ENCODE measurements around the gene WASL.
A peak's percentile ranks its signal among the peaks of the same experiment; 100 is the strongest.
"Not testable (repeated sequence)": the region's sequence is repeated elsewhere in the genome, so short reads cannot be mapped to it uniquely, and the experiment has no call there.

Gene WASL

DNA sequence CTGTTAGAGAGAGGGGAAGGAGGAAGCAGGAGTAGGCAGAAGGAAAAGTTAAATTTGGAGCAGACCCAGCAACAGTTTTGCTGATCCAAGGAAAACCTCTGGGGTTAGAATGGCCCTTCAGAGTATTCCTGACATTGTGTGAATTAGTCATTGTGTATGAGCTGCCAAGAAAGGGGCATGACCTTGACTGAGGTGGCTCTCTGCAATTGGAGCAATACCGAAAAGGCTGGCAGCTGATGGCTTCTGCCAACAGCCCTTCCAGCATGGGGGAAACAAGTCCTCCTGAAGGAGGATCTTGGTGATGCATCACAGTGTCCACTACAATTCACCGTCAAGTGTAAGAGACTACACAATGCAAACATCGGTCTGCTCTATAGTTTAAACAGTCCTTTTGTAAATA lies 20.6 kb upstream of the WASL start:
- no peak for DNase-seq (ENCODE audit: low read depth in 2 of 2)

DNA sequence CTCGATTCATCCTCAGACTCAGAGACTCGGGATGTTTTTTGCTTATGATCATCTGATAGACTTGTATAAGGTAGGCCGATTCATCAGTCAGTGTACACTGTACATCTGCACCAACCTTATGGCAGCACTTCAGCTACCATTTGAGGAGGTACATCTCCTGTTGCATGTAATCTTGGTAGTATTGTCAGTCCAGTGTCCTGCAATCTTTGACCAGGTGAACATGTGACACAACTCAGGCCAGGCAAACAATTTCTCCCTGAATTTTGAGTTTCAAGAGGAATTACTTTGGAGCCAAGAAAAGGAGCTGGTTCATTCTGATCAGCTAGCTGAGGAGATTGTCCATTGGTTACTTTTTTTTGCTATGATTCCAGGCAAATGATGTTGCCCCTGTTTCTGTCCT lies 19.7 kb upstream of the WASL start:
- no peak for DNase-seq (ENCODE audit: low read depth in 2 of 2)

GRCh38 chr7:123763191-123763661 lies 14.4 kb upstream of the WASL start:
- DNase-seq (ENCODE audit: low read depth in 2 of 2): no peak

DNA sequence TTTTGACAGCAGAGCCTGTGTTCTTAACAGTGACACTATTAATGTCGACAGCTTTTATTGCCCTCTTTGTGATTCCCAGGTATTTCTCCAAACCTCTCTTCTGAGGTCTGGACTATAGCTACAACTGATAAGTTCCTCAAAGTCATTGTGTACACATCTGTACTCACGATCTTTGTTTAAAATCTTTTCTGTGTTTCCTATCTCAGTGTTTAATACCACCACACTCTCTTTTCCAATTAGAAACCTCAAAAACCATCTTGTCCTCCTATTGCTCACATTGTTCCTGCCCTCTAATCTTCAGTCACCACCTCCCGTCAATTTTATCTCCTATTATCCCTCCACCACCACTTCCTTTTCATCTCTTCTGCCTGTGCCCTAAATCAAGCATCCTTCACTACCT lies 12.9 kb upstream of the WASL start:
- DNase-seq (ENCODE audit: low read depth in 2 of 2): no peak

DNA sequence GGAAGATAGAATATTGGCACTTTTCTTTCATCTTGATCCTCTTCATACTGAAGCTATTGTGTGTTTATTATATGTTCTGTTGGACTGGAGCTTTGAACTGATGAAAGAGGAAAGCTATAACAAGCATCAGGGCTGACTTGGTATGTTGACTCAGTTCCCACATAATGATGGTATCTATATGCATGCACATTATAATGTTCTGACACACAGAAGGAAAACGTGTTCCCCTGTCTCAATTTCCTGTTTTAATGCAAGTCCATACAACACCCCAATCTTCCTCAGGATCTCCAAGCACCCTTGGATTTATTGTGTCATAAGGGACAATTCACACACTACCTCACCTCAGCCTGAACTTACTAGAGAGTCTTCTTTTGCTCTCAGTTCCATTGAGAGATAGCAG lies 8.3 kb upstream of the WASL start:
- no peak for DNase-seq (ENCODE audit: low read depth in 2 of 2)

- DNase-seq (ENCODE audit: low read depth in 2 of 2): no peak
Observed at GRCh38 chr7:123755338-123755737, 6.5 kb upstream of the WASL start.

GRCh38 chr7:123754271-123754871 lies 5.6 kb upstream of the WASL start:
- no peak for DNase-seq (ENCODE audit: low read depth in 2 of 2)

- no peak for DNase-seq (ENCODE audit: low read depth in 2 of 2)
Observed at GRCh38 chr7:123752534-123752933, 3.7 kb upstream of the WASL start.

- no peak for DNase-seq (ENCODE audit: low read depth in 2 of 2)
Observed at GRCh38 chr7:123751821-123752220, 3.0 kb upstream of the WASL start.

- no peak for DNase-seq (ENCODE audit: low read depth in 2 of 2)
Observed at GRCh38 chr7:123750389-123751230, 1.8 kb upstream of the WASL start.

DNA sequence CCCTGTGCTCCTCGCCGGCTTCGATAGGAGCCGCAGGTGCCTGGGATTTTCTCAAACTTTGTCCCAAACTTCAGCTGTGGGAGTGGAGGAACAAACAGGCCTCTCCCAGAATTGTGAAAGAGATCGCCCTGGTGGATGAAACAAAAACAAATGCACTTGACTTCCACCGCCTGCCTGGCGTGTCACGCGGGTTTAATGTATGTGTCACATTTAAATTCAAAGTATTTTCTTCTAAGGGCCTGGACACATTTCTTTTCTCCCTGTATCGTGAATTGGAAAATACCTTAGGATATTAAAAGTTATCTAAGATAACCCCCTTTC lies 694 bp upstream of the WASL start:
- DNase-seq (ENCODE audit: low read depth in 2 of 2): no peak

DNA sequence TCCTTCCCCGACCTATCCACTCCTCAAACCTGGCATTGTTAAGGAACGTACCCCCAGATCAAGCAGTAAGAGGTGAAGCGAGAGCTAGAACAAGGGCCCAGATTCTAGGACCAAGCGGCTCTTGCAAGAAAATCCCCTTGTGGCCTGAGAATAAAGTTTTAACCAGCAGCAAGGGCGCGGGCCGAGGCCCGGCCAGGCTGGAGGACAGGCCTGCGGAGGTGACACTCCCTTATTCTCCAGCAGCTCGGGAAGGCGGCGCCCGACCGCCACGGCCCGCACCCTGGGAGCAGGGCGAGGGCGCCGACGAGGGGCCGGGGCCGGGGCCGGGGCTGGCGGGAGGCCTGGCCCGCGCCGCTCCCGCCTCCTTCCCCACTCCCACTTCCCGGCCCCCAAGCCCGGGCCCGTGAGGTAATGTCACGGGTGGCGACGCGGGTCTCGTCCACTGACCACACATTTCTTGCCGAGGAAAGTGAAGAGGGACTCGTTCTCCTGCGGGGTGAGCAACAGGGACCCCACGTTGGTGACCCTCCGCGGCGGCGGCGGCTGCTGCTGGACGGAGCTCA lies 551 bp downstream of the WASL start:
- peak in 1 of 2 donors; percentile 4 for DNase-seq (ENCODE audit: low read depth in 2 of 2)

DNA sequence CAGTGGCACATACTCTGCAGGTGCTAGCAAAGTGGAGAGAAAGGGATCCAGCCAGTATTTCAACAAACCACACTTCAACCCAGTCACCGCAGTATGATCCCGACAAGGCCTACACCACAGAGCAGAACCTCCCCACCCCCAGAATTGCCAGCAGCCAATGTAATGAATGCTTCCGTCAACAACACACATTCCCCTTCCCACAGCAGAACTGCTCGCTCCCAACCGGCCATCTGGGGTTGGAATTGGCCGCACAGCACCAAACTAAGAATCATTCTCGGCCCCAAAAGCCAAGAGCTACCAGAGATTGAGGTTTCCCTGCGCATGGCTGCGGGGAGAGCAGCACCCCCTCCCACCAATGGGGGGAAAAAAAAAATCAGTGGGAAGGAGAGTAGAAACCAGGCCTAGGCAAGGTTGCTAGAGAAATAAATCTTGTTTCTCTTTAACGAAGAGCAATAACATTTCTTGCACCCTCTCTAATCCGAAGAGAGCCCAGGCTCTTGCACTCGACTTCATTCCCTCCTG lies 1.1 kb downstream of the WASL start:
- no peak for DNase-seq (ENCODE audit: low read depth in 2 of 2)

GRCh38 chr7:123746931-123747488 lies 1.8 kb downstream of the WASL start:
- DNase-seq (ENCODE audit: low read depth in 2 of 2): no peak

DNA sequence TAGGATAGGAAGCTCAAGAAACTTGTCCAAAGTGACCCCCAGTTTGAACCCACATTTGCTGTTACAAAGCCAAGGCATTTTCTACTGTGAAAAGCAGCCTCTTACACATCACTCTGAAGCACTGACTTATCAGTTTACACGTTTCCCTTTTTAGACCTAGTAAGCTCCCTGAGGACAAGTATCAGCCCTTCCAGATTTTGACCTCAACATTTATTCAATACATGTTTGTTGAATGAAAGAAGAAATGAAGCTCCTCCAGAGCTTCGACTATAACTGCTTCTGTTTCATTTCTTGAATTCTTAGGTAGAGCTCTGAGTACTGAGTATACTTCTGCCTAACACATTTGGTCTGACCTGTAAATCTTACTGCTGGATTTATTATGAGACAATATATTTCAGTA lies 2.7 kb downstream of the WASL start:
- no peak for DNase-seq (ENCODE audit: low read depth in 2 of 2)

DNA sequence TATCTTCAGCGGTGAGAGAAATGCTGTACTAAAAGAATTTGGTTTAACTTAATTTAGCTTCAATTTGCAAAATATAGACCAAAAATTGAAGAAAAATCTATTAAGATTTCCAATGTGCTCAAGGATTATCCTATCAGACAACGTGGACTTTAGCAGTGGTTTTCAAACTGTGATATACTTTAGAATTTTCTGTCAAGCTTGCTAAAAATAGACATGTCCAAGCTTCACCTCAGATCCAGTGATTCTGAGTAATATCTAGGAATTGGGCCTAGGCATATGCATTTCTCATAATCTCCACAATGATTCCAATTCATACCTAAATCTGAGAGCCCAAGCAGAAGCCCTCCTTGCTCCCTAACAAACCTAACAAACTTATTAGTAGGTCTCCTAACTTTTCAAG lies 3.4 kb downstream of the WASL start:
- no peak for DNase-seq (ENCODE audit: low read depth in 2 of 2)

DNA sequence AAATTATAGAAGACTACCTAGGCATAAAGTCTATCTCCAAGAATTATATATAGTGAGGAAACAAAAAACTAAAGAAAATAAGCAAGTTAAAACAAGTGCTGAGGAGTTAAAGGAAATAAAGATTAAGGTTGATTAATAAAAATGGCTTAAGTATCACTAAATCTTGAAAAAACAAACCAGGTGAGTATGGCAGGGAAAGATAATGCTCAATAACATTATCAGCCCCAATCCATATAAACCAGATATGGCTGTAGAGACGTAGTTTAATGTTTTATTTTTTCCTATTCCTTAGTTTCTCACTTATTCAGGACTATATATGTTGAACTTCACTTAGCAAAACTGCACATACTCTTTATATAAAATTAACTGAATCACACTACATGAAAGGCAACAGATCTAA lies 4.4 kb downstream of the WASL start:
- no peak for DNase-seq (ENCODE audit: low read depth in 2 of 2)

DNA sequence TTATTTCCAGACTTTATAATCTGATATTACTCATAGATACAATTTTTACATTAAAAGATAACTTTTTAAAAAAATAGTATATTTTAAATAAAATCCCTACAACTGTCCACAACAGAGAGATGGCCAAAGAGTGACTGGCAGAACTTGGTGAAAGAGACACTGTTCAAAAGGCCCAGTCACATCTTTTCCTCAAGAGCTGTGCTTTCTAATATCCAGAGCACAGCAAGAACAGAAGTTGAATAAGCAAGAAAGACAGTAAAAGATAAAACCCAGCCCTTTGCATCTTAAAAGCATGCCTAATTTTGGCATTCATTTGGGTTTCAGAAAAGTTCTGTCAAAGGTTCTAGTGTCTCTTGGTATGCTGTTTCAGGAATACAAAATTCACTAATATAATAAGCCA lies 6.9 kb downstream of the WASL start:
- DNase-seq (ENCODE audit: low read depth in 2 of 2): no peak

DNA sequence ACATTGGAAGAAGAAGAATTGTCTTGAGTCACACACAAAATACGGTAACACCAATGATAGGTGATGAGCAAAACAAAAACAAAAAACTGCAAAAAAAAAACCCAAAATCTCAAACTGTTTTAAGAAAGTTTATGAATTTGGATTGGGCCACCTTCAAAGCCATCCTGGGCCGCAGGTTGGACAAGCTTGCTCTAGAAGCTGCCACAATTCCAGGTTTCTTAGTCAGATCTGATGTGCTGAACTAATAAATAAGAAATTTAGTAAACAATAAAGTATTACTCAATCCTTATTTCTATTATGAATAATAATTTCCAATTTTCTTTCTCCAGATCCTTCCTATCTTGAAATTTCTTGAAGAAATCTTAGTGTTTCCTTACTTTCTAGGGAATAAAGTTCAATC lies 10.0 kb downstream of the WASL start:
- no peak for DNase-seq (ENCODE audit: low read depth in 2 of 2)

DNA sequence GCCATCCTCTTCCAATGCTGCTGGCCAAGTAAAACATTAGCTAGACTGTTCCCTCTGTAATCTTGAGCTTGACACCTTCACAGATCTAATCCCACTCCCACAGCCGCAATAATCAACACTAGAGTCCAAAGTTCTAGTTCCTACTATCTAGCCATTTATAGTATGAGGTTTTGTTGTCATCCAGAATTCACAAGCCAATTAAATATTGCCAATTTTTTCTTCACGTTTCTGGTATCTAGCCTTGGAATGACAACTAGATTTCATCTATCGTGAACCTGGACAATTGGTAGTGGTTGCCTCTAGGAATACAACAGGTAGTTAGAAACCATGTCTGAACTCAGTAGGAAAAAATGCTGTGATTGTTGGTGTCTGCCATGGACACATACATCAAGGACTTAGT lies 10.4 kb downstream of the WASL start:
- DNase-seq (ENCODE audit: low read depth in 2 of 2): no peak

DNA sequence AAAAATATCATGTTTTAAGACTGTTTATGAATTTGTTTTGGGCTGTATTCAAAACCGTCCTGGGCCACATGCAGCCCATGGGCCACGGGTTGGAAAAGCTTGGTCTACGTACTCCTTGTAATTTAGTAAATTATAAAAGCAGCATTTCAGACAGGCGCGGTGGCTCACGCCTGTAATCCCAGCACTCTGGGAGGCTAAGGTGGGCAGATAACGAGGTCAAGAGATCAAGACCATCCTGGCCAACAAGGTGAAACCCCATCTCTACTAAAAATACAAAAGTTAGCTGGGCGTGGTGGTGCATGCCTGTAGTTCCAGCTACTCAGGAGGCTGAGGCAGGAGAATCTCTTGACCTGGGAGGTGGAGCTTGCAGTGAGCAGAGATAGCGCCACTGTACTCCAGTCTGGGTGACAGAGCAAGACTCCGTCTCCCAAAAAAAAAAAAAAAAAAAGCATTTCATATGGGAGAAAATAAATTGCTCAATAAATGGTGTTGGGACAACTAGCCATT lies 11.6 kb downstream of the WASL start:
- DNase-seq (ENCODE audit: low read depth in 2 of 2): not testable (repeated sequence)

- DNase-seq (ENCODE audit: low read depth in 2 of 2): no peak
Observed at GRCh38 chr7:123735539-123735938, 13.3 kb downstream of the WASL start.

- DNase-seq (ENCODE audit: low read depth in 2 of 2): no peak
Observed at GRCh38 chr7:123734498-123734897, 14.3 kb downstream of the WASL start.
